ENCODE measurements around the gene FADS3. TPM values are rescaled to one million over a fixed set of nuclear protein-coding genes. Genes with fewer than 3 reads are reported as not detected.

FADS3 gene
- total RNA-seq, 1 donor from 2014 or later: 127 TPM

GRCh38 chr11:61903845-61904244 is 12.5 kb upstream of the FADS3 start:
- DNase-seq (ENCODE audit: low spot score) (no peak), ATAC-seq (no peak)
- intact Hi-C loops (cut with DNase I): no loop called here

- intact Hi-C loops (cut with DNase I): no loop called here
- no peak for ATAC-seq
- no peak for DNase-seq (ENCODE audit: low spot score)
Observed at GRCh38 chr11:61902313-61902712, 11.0 kb upstream of the FADS3 start.

- DNase-seq (ENCODE audit: low spot score): no peak
- intact Hi-C loops (cut with DNase I): no loop called here
- no peak for ATAC-seq
Observed at GRCh38 chr11:61901397-61901796, 10.1 kb upstream of the FADS3 start.

- DNase-seq (ENCODE audit: low spot score) (no peak), ATAC-seq (no peak)
- intact Hi-C loops (cut with DNase I): no loop called here
Observed at GRCh38 chr11:61900251-61900650, 8.9 kb upstream of the FADS3 start.

GRCh38 chr11:61899146-61899841 is 7.9 kb upstream of the FADS3 start:
- DNase-seq (ENCODE audit: low spot score): peak; percentile 93
- intact Hi-C loops (cut with DNase I): loop anchor here (2.0 to 5.0 kb wide), 2 partner anchors 48 to 184 kb away; no protein-coding TSS in a partner anchor
- ATAC-seq: peak; percentile 86

GRCh38 chr11:61898247-61898582 is 6.9 kb upstream of the FADS3 start:
- DNase-seq (ENCODE audit: low spot score): no peak

GRCh38 chr11:61897387-61898246 is 6.3 kb upstream of the FADS3 start:
- peak; percentile 89 for DNase-seq (ENCODE audit: low spot score)
- ATAC-seq: peak; percentile 71
- intact Hi-C loops (cut with DNase I): loop anchor here (2.0 to 5.0 kb wide), 2 partner anchors 50 to 185 kb away; no protein-coding TSS in a partner anchor

More at GRCh38 chr11:61898247-61898582, 6.9 kb upstream of the FADS3 start:
- ATAC-seq: no peak
- intact Hi-C loops (cut with DNase I): loop anchor here (2.0 to 5.0 kb wide), 2 partner anchors 49 to 185 kb away; no protein-coding TSS in a partner anchor

GRCh38 chr11:61896665-61897386 is 5.5 kb upstream of the FADS3 start:
- ATAC-seq: no peak
- DNase-seq (ENCODE audit: low spot score): no peak
- intact Hi-C loops (cut with DNase I): loop anchor here (5.0 kb wide), 1 partner anchor 50 kb away; no protein-coding TSS in a partner anchor

- DNase-seq (ENCODE audit: low spot score) (no peak), ATAC-seq (no peak)
- intact Hi-C loops (cut with DNase I): loop anchor here (5.0 kb wide), 1 partner anchor 52 kb away; no protein-coding TSS in a partner anchor
Observed at GRCh38 chr11:61895718-61896059, 4.3 kb upstream of the FADS3 start.

GRCh38 chr11:61895046-61895717 is 3.8 kb upstream of the FADS3 start:
- intact Hi-C loops (cut with DNase I): loop anchor here (5.0 kb wide), 1 partner anchor 52 kb away; no protein-coding TSS in a partner anchor
- ATAC-seq (no peak), DNase-seq (ENCODE audit: low spot score) (no peak)

- intact Hi-C loops (cut with DNase I): no loop called here
- DNase-seq (ENCODE audit: low spot score) (no peak), ATAC-seq (no peak)
Observed at GRCh38 chr11:61893981-61894380, 2.6 kb upstream of the FADS3 start.

GRCh38 chr11:61892085-61892370 is 683 bp upstream of the FADS3 start:
- ATAC-seq (peak; percentile 2), DNase-seq (ENCODE audit: low spot score) (no peak)
- intact Hi-C loops (cut with DNase I): no loop called here

- intact Hi-C loops (cut with DNase I): no loop called here
- ATAC-seq (peak; percentile 5), DNase-seq (ENCODE audit: low spot score) (peak; percentile 84)
Observed at GRCh38 chr11:61890529-61891330, 615 bp downstream of the FADS3 start.

- DNase-seq (ENCODE audit: low spot score): no peak
- intact Hi-C loops (cut with DNase I): loop anchor here (10.0 kb wide), 1 partner anchor 85 kb away; no protein-coding TSS in a partner anchor
- no peak for ATAC-seq
Observed at GRCh38 chr11:61889831-61890230, 1.5 kb downstream of the FADS3 start.

- ATAC-seq: no peak
- DNase-seq (ENCODE audit: low spot score): no peak
- intact Hi-C loops (cut with DNase I): loop anchor here (10.0 kb wide), 1 partner anchor 84 kb away; no protein-coding TSS in a partner anchor
Observed at GRCh38 chr11:61888590-61888989, 2.8 kb downstream of the FADS3 start.

GRCh38 chr11:61887839-61888494 is 3.4 kb downstream of the FADS3 start:
- intact Hi-C loops (cut with DNase I): loop anchor here (10.0 kb wide), 1 partner anchor 83 kb away; no protein-coding TSS in a partner anchor
- DNase-seq (ENCODE audit: low spot score) (peak; percentile 79), ATAC-seq (peak; percentile 46)

GRCh38 chr11:61886643-61887042 is 4.7 kb downstream of the FADS3 start:
- DNase-seq (ENCODE audit: low spot score) (no peak), ATAC-seq (no peak)
- intact Hi-C loops (cut with DNase I): loop anchor here (10.0 kb wide), 1 partner anchor 82 kb away; no protein-coding TSS in a partner anchor

Measured in sciatic nerve (tissue), 2 donors.